Stimulated activated naive CD8-positive, alpha-beta T cell treated with anti-CD3 and anti-CD28 coated beads, Interleukin-15, Interleukin-2, amounts not matched to agents 100 ng/mL and 50 ng/mL, for 24 hours (primary cell): ENCODE data around the gene NKX2-3.

ENCODE experiments used
- H3K27ac Mint-ChIP-seq: one replicate; pipeline ENCODE4 v1.8.0; 2021; ENCODE audit warnings: mild to moderate bottlenecking, mixed read lengths
- H3K27me3 Mint-ChIP-seq: one replicate; pipeline ENCODE4 v1.8.0; 2021; ENCODE audit warnings: mixed read lengths
- H3K36me3 Mint-ChIP-seq: one replicate; pipeline ENCODE4 v1.8.0; 2021; ENCODE audit warnings: low read depth, mixed read lengths
- H3K4me1 Mint-ChIP-seq: one replicate; pipeline ENCODE4 v1.8.0; 2021; ENCODE audit warnings: low read depth, mixed read lengths
- H3K4me3 Mint-ChIP-seq: one replicate; pipeline ENCODE4 v1.8.0; 2021; ENCODE audit warnings: mild to moderate bottlenecking, mixed read lengths
- H3K9me3 Mint-ChIP-seq: one replicate; pipeline ENCODE4 v1.8.0; 2021; ENCODE audit warnings: mixed read lengths

Gene NKX2-3

DNA sequence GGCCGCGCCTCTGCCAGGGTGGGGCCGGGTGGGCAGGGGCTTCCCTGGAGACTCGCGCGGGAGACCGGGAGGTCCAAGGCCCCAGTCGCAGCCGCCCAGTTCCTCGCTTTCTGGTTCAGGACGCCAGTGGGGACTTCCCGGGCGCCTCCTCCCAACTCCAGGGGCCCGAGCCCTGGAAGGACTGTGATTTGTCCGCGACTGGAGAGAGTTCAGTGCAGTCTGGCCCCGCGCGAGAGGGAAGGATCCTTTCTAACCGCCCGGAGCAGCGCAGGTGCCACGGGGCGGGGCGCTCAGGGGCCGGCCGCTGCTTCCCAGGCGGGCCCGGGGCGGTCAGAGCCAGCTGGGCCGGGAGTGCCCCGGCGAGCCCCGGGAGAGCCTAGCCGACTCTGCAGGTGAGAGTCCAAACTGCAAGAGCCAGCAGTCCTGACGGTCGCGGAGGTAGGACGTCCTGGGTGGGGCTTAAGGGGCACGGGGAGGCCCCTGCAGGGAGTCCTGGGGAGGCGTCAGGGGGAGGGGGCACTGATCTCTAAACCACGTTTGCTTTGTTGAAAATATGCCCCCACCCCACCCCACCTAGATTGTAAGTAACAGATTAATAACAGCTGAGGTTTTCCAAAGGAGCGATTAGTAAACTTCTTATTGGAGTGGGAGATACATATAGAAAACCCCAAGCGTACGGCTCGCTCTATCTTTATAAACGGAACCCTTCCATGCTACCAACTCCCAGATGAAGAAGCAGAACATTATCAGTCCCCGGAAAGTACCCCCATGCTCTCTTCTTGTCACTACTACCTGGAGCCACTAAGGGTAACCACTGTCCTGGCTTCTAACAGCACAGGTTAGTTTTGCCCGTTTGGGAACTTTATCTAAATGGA lies 8.2 kb downstream of the NKX2-3 start:
- Mint-ChIP-seq H3K36me3 (no peaks in the 10 kb centered on the region), H3K27ac (no peak overlapping the region), H3K9me3 (no peaks in the 10 kb centered on the region), H3K27me3 (peaks cover 83% of the 10 kb centered on the region), H3K4me1 (peaks cover 16% of the 10 kb centered on the region), H3K4me3 (no peak overlapping the region)

DNA sequence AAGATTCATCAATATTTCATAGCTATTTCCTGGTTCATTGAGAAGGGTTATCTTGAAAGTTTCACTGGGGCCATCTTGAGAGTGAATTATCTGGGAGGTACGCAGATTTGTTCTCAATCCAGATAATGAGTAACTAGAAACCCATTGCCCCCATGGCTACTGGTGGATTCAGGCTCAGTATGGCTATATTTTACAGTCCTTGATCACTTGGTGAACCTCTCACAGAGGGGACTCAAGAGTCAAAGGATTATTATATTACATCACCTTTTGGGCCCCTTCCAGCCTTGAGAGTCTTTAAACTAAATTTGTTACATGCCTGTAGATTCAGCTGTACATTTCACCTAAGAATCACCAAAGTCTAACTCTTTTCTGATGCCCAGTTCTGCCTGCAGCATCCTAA lies 11.6 kb downstream of the NKX2-3 start:
- Mint-ChIP-seq H3K9me3 (no peaks in the 10 kb centered on the region), H3K27me3 (peaks cover 81% of the 10 kb centered on the region)

DNA sequence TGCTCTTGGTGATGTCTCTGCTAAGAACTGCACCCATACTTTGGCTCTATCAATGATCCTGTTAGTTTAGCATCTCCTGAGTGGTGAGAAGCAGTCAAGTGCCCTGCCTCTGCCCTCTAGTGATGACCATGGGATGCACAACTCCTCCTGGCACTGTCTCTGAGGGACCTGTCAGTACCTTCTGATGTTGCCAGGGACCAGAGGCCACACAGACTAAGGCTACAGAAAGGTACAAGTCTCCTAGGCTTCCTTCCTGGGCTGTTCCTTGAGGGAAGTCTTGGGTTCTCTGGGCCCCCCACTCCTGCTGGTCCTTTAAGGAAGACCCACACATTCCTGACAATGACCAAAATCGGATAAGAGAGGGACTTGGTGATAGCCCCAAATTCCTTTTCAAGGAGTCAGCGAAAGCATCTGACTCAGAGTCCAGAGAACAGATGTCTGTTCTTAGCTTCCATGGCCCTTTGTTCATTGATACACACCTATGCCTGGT lies 15.3 kb downstream of the NKX2-3 start:
- no peak overlapping the region for H3K4me3 Mint-ChIP-seq
- H3K27ac Mint-ChIP-seq: no peak overlapping the region
- H3K27me3 Mint-ChIP-seq: peaks cover 75% of the 10 kb centered on the region
- H3K9me3 Mint-ChIP-seq: no peaks in the 10 kb centered on the region
- no peaks in the 10 kb centered on the region for H3K4me1 Mint-ChIP-seq
- no peaks in the 10 kb centered on the region for H3K36me3 Mint-ChIP-seq

More for the DNA sequence above, 11.6 kb downstream of the NKX2-3 start:
- Mint-ChIP-seq H3K4me3 (no peak overlapping the region), H3K27ac (no peak overlapping the region), H3K4me1 (no peaks in the 10 kb centered on the region), H3K36me3 (no peaks in the 10 kb centered on the region)

DNA sequence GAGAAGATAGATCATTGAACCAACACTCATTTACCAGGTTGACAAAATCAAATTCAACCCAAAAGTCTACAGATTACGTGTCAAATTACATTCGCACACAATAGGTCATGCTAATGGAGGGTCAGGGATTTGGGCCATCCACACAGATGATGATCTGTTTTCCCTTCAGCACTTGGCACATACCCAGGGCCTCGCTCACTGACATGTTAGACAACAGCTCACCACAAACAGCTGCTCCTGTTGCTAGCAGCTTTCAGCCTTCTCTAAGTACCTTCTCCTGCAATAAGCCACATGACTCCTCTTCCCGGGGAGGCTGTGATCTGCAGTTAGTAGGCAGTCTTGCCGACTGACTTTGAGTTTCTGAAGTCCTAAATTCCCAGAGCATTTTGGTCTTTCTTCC lies 18.4 kb downstream of the NKX2-3 start:
- Mint-ChIP-seq H3K9me3 (no peaks in the 10 kb centered on the region), H3K36me3 (no peaks in the 10 kb centered on the region), H3K27ac (no peak overlapping the region), H3K4me1 (peaks cover 8% of the 10 kb centered on the region), H3K27me3 (peaks cover 71% of the 10 kb centered on the region), H3K4me3 (no peak overlapping the region)

DNA sequence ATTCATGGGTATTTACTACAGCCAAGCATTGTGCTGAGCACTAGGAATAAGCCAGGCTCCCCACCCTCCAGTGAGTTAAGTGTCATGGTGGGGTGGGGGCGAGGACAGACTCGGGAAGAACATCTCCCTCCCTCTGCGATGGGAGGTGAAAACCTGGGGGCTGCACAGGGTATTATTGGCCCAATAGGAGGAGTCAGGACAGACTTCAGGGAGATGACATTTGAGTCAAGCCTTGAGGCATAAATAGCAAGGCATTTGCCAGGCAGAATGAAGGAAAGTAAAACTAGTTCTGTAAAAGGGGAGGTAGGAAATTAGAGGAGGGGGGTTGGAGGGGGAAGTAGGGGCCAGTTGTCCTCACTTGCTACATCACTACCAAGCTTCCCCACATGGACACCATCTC lies 18.9 kb downstream of the NKX2-3 start:
- peaks cover 13% of the 10 kb centered on the region for H3K4me1 Mint-ChIP-seq
- H3K27ac Mint-ChIP-seq: no peak overlapping the region
- no peaks in the 10 kb centered on the region for H3K36me3 Mint-ChIP-seq
- H3K27me3 Mint-ChIP-seq: peaks cover 66% of the 10 kb centered on the region
- no peak overlapping the region for H3K4me3 Mint-ChIP-seq
- H3K9me3 Mint-ChIP-seq: no peaks in the 10 kb centered on the region

DNA sequence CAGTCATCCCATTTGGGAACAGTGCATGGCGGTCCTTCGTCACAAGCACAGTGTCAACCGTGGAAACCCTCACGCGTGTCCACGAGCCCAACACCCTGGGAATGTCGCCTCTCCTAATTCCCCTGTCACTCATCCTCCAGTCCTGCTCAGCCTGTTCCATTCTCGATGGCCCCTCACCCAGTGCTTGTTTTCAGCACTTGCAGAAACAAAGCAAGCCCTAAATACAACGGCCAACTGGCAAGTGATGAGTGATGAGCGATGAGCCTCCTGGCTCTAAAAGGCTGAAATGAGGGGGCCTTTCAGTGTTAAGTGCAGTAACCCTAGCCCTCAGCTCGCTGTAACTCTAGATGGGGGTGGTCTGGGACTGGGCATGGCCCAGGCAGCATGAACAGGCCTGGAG lies 22.6 kb downstream of the NKX2-3 start:
- Mint-ChIP-seq H3K9me3 (no peaks in the 10 kb centered on the region), H3K27me3 (peaks cover 46% of the 10 kb centered on the region), H3K36me3 (no peaks in the 10 kb centered on the region), H3K4me1 (peaks cover 13% of the 10 kb centered on the region), H3K4me3 (no peak overlapping the region), H3K27ac (no peak overlapping the region)

DNA sequence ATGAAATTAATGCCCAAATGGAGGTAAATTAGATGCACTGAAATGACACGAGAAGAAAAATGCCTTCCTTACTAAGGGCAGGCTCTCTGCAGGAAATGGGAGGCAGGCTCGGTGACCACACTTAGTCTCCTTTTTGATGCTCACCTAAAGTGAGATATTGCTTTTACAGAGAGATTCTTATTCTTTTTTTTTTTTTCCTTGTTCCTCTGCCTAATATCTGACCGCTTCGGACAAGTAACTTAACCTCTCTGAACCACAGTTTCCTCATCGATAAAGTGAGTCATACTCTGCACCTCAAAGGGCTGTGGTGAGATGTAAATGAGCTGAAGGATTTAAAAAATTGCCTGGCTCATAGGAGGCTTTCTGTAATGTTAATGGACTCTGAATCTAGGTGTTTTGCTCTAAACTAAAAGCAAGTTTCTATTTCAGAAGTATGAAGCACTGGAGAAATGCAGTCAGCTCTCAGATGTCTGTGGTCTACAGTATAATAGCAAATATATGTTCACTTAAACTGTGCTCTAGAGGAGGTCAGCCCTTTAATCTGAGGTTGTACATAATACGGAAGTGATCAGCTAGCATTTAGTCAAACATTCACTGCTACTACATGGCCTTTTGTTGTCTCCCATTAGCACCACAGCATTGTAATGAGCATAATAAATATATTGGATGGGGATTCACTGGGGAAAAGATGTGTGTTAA lies 23.2 kb downstream of the NKX2-3 start:
- Mint-ChIP-seq H3K27me3 (peaks cover 46% of the 10 kb centered on the region), H3K27ac (no peak overlapping the region), H3K4me1 (peaks cover 13% of the 10 kb centered on the region), H3K36me3 (no peaks in the 10 kb centered on the region), H3K9me3 (no peaks in the 10 kb centered on the region), H3K4me3 (no peak overlapping the region)

DNA sequence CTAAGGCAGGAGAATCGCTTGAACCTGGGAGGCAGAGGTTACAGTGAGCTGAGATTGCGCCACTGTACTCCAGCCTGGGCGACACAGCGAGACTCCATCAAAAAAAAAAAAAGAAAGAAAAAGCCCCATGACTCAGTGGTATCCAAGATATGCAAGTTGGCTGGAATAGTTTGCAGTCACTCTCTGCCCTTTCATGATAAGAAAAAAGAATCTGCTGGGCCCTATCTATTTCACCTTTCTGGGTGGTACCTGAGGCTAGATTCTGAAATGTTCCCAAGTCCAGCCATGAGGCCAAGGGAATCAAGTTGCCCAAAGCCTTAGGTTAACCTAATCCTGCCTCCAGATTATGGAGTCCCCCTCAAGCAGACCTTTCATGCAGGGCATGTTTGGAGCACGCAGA lies 24.3 kb downstream of the NKX2-3 start:
- Mint-ChIP-seq H3K27ac (no peak overlapping the region), H3K27me3 (peaks cover 39% of the 10 kb centered on the region), H3K4me1 (peaks cover 13% of the 10 kb centered on the region), H3K36me3 (no peaks in the 10 kb centered on the region), H3K9me3 (no peaks in the 10 kb centered on the region), H3K4me3 (no peak overlapping the region)

DNA sequence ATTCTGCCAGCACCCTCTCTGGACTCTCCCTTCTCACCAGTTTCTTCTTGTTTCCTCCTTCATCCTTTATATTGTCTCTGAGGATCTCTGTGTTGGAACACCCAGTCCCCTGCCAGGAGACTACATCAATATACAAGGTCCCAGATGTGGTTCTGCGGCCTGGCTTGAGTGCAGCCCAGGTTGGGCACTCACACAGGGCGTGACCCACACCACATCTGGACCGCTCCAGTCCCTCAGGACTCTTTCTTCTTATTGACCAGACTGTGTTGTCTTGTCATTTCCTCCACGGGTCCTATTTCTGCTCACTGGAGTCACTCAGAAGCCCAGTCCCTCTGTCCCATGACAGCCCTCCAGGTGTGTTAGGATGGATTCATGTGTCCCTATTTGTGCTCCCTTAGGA lies 26.0 kb downstream of the NKX2-3 start:
- Mint-ChIP-seq H3K4me3 (no peak overlapping the region), H3K27ac (no peak overlapping the region), H3K4me1 (peaks cover 13% of the 10 kb centered on the region), H3K9me3 (no peaks in the 10 kb centered on the region), H3K27me3 (peaks cover 32% of the 10 kb centered on the region), H3K36me3 (no peaks in the 10 kb centered on the region)

DNA sequence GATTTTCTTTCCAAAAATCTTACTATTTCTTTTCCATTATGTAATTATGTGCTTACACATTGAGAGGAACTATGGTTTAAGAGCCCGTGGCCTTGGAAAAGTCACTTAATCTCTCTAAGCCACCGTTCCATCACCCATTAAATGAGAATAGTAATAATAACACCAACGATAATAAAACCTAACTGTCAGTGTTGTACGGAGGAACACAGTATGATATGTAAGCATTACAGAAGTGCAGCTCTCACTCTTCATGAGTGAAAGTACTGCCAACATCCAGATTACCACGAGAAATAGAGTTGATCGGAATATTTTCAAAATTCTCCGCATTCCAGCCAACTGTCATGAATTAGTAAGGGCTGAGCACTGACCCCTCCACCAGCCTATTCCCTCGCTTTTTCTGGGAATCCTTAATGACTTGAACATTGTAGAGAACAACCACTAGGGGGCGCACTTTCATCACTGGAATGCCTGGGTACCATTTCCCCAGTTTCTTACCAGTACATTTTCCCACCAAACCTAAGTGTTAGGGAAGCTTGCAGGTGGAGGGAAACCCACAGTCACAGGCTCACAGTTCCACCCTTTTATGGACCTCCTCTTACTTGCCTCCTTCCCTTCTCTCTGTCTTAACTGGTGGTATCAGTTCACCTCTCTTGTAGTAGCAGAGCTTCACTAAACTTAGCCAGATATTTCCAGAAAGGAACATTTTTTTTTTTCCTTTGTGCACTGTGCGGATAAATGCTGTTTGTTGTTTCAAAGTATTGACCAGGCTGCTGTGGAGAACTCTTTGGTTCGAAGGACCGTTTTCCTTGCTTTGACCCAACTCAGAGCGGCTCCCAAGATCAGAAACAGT lies 27.8 kb downstream of the NKX2-3 start:
- Mint-ChIP-seq H3K27me3 (peaks cover 17% of the 10 kb centered on the region), H3K4me3 (no peak overlapping the region), H3K4me1 (peaks cover 11% of the 10 kb centered on the region), H3K27ac (no peak overlapping the region), H3K36me3 (no peaks in the 10 kb centered on the region), H3K9me3 (no peaks in the 10 kb centered on the region)

DNA sequence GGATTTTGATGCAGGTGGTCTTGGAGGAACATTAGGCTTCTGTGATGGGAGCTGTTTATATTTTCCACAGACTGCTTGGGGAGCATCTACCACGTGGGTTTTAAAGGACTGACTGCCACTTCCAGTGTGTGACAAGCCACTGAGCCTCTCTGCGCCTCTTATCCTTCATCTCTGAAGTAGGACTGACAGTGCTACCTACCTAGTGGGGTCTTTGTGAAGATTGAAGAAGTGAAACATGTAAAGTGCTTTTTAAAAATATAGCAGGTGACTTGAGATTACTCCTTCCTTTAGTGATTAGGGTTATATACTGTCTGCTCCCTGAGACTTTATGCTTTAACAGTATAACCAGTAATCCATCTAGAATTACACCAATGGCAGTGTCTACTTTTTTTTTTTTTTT lies 29.9 kb downstream of the NKX2-3 start:
- no peaks in the 10 kb centered on the region for H3K36me3 Mint-ChIP-seq
- no peak overlapping the region for H3K4me3 Mint-ChIP-seq
- no peak overlapping the region for H3K27ac Mint-ChIP-seq
- H3K27me3 Mint-ChIP-seq: peaks cover 31% of the 10 kb centered on the region
- H3K4me1 Mint-ChIP-seq: no peaks in the 10 kb centered on the region
- no peaks in the 10 kb centered on the region for H3K9me3 Mint-ChIP-seq

DNA sequence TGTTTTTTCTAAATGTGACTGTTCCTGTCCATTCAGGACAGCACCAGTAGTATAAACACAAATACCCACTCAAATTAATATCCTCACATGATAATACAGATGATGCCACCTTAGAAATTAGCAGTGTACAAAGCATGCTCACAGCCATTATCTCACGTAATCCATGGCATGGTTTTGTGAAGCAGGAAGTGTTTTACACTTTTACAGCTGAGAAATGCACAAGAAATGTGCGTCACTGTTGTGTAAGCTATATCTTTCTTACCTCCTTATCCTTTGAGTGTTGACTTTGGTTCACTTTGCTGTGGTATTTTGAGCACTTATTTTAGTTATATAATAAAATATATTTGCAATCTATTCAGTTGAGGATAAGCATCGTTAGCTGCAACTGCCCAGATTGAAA lies 31.6 kb downstream of the NKX2-3 start:
- H3K4me3 Mint-ChIP-seq: no peak overlapping the region
- H3K27me3 Mint-ChIP-seq: peaks cover 29% of the 10 kb centered on the region
- no peaks in the 10 kb centered on the region for H3K36me3 Mint-ChIP-seq
- peaks cover 2% of the 10 kb centered on the region for H3K4me1 Mint-ChIP-seq
- H3K9me3 Mint-ChIP-seq: no peaks in the 10 kb centered on the region
- no peak overlapping the region for H3K27ac Mint-ChIP-seq

DNA sequence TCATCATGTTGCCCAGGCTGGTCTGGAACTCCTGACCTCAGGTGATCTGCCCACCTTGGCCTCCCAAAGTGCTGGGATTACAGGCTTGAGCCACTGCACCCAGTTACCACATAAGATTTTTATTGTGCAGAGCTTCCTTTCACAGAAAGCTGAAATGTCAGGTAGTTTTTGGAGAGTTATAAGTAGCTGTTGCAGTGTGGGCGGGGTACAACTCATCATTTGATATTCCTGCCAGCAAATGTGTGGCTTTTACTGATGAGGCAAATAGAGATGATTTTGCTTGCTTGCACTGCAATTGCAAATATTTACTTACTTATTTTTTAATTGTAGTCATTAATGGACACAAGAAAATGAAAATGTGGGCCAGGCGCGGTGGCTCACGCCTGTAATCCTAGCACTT lies 32.4 kb downstream of the NKX2-3 start:
- Mint-ChIP-seq H3K4me1 (peaks cover 7% of the 10 kb centered on the region), H3K36me3 (no peaks in the 10 kb centered on the region), H3K27ac (no peak overlapping the region), H3K9me3 (no peaks in the 10 kb centered on the region), H3K27me3 (peaks cover 32% of the 10 kb centered on the region), H3K4me3 (no peak overlapping the region)

DNA sequence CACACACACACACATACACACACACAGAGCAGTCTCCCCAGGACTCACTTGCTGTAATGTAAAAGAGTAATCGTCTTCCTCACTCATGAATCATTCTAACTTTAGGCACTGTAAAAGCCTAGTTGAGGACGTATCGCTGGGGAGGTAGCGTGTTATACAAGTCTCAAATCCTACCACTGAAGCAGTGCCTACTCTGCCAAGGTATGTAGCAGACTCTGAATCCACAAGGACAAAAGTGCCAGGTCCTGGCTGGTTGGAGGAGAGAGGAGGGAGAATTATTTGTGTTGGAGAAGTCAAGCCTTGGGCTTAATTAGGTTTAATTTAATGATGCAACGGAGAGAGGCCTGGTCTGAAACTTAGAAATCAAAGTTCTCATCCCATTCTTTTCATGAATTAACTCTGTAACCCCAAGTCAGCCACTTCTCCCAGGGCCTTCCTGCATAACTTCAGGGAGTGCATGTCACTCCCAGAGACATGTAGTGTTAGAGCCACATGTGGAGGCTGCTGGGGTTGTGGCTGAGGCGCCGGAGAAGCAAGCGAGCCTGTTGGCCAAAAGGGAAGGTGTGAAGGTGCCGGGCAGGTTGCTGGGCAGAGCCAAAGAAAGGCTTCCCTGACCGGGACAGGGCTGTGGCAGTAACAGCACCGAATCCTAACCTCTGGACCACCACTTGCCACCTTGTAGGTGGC lies 36.7 kb downstream of the NKX2-3 start:
- peaks cover 11% of the 10 kb centered on the region for H3K4me1 Mint-ChIP-seq
- H3K27ac Mint-ChIP-seq: no peak overlapping the region
- H3K27me3 Mint-ChIP-seq: peaks cover 40% of the 10 kb centered on the region
- H3K4me3 Mint-ChIP-seq: no peak overlapping the region
- H3K9me3 Mint-ChIP-seq: no peaks in the 10 kb centered on the region
- no peaks in the 10 kb centered on the region for H3K36me3 Mint-ChIP-seq
